ENCODE results near the gene DEFB113.

Gene DEFB113

GRCh38 chr6:49934770-49935169 is 34.7 kb downstream of the DEFB113 start:
- DNase-seq, result no peak

- DNase-seq, result no peak
Observed at GRCh38 chr6:49933526-49933925, 35.9 kb downstream of the DEFB113 start.

- no peak for DNase-seq
Observed at GRCh38 chr6:49929340-49929739, 40.1 kb downstream of the DEFB113 start.

- no peak for DNase-seq
Observed at GRCh38 chr6:49923826-49924225, 45.6 kb downstream of the DEFB113 start.

DNA sequence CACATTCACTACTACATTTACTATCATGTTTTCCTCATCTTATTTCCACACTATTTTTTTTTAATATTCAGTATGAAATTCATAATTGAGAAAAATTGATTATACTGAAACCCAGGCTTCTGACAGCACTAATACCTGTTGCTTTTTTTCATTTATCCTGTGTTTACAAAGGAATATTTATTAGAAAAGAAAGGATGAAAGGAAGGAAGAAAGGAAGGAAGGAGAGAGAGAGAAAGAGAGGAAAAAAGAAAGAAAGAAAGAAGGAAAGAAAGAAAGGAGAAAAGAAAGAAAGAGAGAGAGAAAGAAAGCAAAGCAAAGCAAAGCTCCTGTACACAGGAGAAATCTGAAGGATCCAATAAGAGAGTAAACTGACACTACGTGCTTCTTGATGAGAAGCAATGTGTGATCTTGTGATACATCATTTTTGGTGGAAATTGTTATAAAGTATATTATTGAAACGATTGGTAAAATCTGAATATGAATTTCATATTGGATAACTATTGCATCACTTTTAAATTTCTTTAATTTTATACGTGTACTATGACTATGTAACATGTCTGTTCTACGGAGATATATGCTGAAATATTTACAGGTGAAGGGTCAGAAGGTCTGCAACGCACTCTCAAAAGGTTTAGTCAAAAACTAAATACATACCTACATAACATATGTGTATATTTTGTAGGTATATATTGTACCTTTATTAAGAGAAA is 49.3 kb downstream of the DEFB113 start:
- no peak for DNase-seq

DNA sequence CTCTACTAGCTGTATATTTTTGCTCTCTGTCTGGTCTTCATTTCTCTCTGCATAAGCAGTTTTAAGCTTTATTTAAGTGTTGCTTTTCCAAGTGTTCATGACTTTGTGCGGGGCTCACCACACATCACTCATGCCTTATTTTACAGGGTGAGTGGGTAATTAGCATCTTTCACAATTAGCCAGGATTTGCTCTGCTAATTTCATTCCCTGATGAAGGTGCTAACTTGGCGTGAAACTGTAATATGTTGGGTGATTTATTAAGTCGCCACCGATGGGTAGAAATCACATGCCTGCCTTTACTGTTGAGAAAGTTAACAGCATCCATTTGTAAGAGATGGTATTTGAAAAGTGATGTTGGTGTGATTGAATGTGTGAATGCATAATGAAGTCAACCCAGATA is 50.2 kb downstream of the DEFB113 start:
- no peak for DNase-seq

DNA sequence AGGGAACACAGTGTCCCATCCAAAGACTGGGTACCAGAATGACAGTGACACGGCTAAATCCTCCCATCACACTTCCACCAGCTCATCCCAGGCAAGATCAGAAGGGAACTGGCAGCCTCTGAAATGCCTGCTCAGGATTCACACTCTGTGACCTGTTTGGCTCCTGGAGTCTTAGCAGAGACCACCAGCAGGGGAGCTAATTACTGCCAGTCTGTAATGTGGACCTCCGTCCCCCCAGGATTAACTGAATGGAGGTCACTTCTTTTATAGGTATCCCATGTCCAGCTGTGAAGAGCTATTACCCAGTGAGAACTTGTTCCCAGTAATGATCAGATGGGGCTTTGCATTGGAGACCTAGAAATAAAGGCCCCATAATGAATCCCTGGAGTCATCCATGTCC is 50.6 kb downstream of the DEFB113 start:
- DNase-seq, result no peak
